B cell (primary cell): ENCODE results near the gene MVK. TPM values are rescaled to one million over a fixed set of nuclear protein-coding genes. Genes with fewer than 3 reads are reported as not detected.

Source experiments
- ATAC-seq: fragments of 200-7000 bp; cut with Tn5 transposase; one replicate; pipeline ENCODE4 v1.10.0; 2021; ENCODE audit warnings: low read depth, mild to moderate bottlenecking, moderate number of reproducible peaks, moderate library complexity
- CTCF ChIA-PET: fragments of 350-600 bp; sonication (Branson Sonifier 250); formaldehyde crosslinking; loops from one replicate; lab custom pipeline; 2021; ENCODE audit warnings: antibody characterized with exemption, inconsistent platforms; lab: Charles Lee
- POLR2A ChIA-PET: fragments of 350-600 bp; sonication (Branson Sonifier 250); formaldehyde crosslinking; loops from one replicate; lab custom pipeline; 2021; ENCODE audit warnings: antibody characterized with exemption; lab: Charles Lee
- DNase-seq: peaks from one replicate; pipeline ENCODE4 v3.0.0; 2013
- H2AFZ ChIP-seq: 2 replicates; pipeline ENCODE4 v1.6.1; 2012; ENCODE audit warnings: mild to moderate bottlenecking, low read depth, low read length; ENCODE audit not compliant: insufficient read depth, poor library complexity, severe bottlenecking
- H3K27ac ChIP-seq, 2 donors: 1 replicate in 1 of 2; 2 replicates in 1 of 2; pipeline ENCODE4 v1.5.1; 2012 to 2013; ENCODE audit warnings: low read length in 2 of 2, mild to moderate bottlenecking in 2 of 2, moderate library complexity in 1 of 2
- H3K27me3 ChIP-seq, 4 experiments: fragments of 200-600 bp in 1 of 4; sonication (generic) in 1 of 4; replicated peaks in 1 of 4; 1 replicate in 2 of 4; 2 replicates in 2 of 4; pipeline versions ENCODE4 v1.6.1 to v1.7.0; 2013 to 2016; ENCODE audit warnings: low read length in 3 of 4, mild to moderate bottlenecking in 2 of 4, mixed read lengths in 1 of 4, moderate library complexity in 1 of 4; ENCODE audit not compliant: insufficient read depth in 4 of 4, control insufficient read depth in 3 of 4; ENCODE audit errors: control extremely low read depth in 1 of 4
- H3K36me3 ChIP-seq, 2 experiments: replicated peaks in 1 of 2; 1 replicate in 1 of 2; 2 replicates in 1 of 2; pipeline versions ENCODE4 v1.6.1 to v1.7.1; 2013; ENCODE audit warnings: low read length in 1 of 2; ENCODE audit not compliant: insufficient read depth in 2 of 2, control insufficient read depth in 1 of 2; ENCODE audit errors: control extremely low read depth in 1 of 2, extremely low read depth in 1 of 2
- H3K4me1 ChIP-seq, 2 donors: fragments of 200-600 bp in 1 of 2; sonication (generic) in 1 of 2; 1 replicate in 1 of 2; 2 replicates in 1 of 2; pipeline versions ENCODE4 v1.5.1 to v1.6.1; 2013 to 2017; ENCODE audit warnings: low read length in 2 of 2; ENCODE audit not compliant: control insufficient read depth in 2 of 2, insufficient read depth in 2 of 2
- H3K4me2 ChIP-seq: replicated peaks from 2 replicates; pipeline ENCODE3; 2012; ENCODE audit warnings: mild to moderate bottlenecking, low read depth, low read length; ENCODE audit not compliant: poor library complexity, severe bottlenecking
- H3K4me3 ChIP-seq, 5 experiments: fragments of 200-600 bp in 1 of 5; sonication (generic) in 1 of 5; 1 replicate in 3 of 5; 2 replicates in 2 of 5; pipeline versions ENCODE4 v1.5.1 to v1.7.0; 2011 to 2016; ENCODE audit warnings: low read length in 4 of 5, mild to moderate bottlenecking in 4 of 5, low read depth in 2 of 5, control low read depth in 1 of 5, moderate library complexity in 1 of 5; ENCODE audit not compliant: insufficient read depth in 1 of 5; ENCODE audit errors: control extremely low read depth in 1 of 5, extremely low read depth in 1 of 5
- H3K79me2 ChIP-seq: fragments of 200-600 bp; sonication (generic); one replicate; pipeline ENCODE4 v1.6.0; 2016; ENCODE audit warnings: low read length; ENCODE audit not compliant: control insufficient read depth, insufficient read depth
- H3K9ac ChIP-seq: fragments of 200-600 bp; sonication (generic); 2 replicates; pipeline ENCODE4 v1.6.1; 2017; ENCODE audit warnings: mild to moderate bottlenecking, low read length, moderate library complexity
- H3K9me3 ChIP-seq, 3 donors: one replicate each; pipeline versions ENCODE4 v1.6.1 to v1.7.1; 2013; ENCODE audit warnings: low read length in 2 of 3; ENCODE audit not compliant: control insufficient read depth in 2 of 3, insufficient read depth in 1 of 3; ENCODE audit errors: control extremely low read depth in 1 of 3
- H4K20me1 ChIP-seq: 2 replicates; pipeline ENCODE4 v1.6.0; 2012; ENCODE audit warnings: mild to moderate bottlenecking, low read length; ENCODE audit not compliant: insufficient read depth, control insufficient read depth, poor library complexity, severe bottlenecking
- H3K27ac Mint-ChIP-seq: one replicate; pipeline ENCODE4 v1.8.0; 2021; ENCODE audit warnings: mixed read lengths
- H3K27me3 Mint-ChIP-seq: one replicate; pipeline ENCODE4 v1.8.0; 2021; ENCODE audit warnings: mixed read lengths
- H3K4me1 Mint-ChIP-seq: one replicate; pipeline ENCODE4 v1.8.0; 2021; ENCODE audit warnings: mixed read lengths
- H3K4me3 Mint-ChIP-seq: one replicate; pipeline ENCODE4 v1.8.0; 2021; ENCODE audit warnings: mixed read lengths
- H3K9me3 Mint-ChIP-seq: one replicate; pipeline ENCODE4 v1.8.0; 2022; ENCODE audit warnings: mixed read lengths; ENCODE audit not compliant: insufficient read depth
- EZH2 ChIP-seq: IDR thresholded peaks from 2 replicates; pipeline ENCODE4 v1.6.1; 2012; ENCODE audit warnings: borderline replicate concordance, low read depth, mild to moderate bottlenecking, moderate library complexity, low read length; ENCODE audit not compliant: insufficient read depth, poor library complexity, severe bottlenecking
- WGBS: methylation state at CpG from one replicate; pipeline ENCODE4 v1.1.5; 2013; ENCODE audit warnings: missing lambda C conversion rate; ENCODE audit not compliant: insufficient coverage; 5-methylcytosine and 5-hydroxymethylcytosine counted together
- intact Hi-C: fragments of 100-400 bp; cut with micrococcal nuclease; formaldehyde crosslinking; loops from one replicate; pipeline ENCODE4 v1.10.0; 2022
- polyA plus RNA-seq: library from polyadenylated mRNA; depleted of rRNA; stranded (reverse); fragments of >200 nt; gene quantifications from 2 replicates; pipeline ENCODE4 v1.2.3, GENCODE V29; 2012
- total RNA-seq, 2 donors: library from RNA; stranded (reverse); fragments of 120-200 nt in 1 of 2; gene quantifications; 1 replicate in 1 of 2; 2 replicates in 1 of 2; pipeline versions ENCODE4 v1.2.3 to v1.2.4, GENCODE V29; 2013 to 2022
- TF ChIP-seq, protein P1 (sequence below): fragments of 200-600 bp; IDR thresholded peaks from one replicate; pipeline ENCODE4 v1.8.0; 2022; ENCODE audit warnings: antibody characterized with exemption, mild to moderate bottlenecking

The MVK gene
- total and polyA plus RNA-seq, 2 donors (not counting 1 experiment from before 2014, with no cell fraction given) = 12.1 to 12.5 TPM

DNA sequence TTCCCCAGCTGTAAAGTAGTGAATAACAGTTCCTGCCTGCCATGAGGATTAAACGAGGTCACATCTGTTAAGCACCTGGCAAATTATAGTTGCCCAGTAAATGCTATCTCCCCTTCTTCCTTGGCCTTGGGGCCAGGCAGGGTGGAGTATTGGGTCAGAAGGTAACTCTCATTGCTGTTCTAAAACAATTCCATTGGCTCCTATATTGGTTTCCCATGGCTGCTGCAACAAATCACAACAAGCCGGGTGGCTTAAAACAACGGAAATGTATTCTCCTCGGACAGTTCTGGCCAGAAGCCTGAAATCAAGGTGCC, 32.2 kb upstream of the MVK start:
- Histone ChIP-seq H3K9me3 (no peaks in the 10 kb centered on the region), H3K4me1 (no peaks in the 10 kb centered on the region), H3K79me2 (no peaks in the 10 kb centered on the region), H3K27me3 (no peaks in the 10 kb centered on the region), H3K4me3 (no peak overlapping the region), H3K36me3 (peaks cover 0 to 2% of the 10 kb centered on the region in 2 experiments), H3K9ac (no peak overlapping the region), H4K20me1 (no peaks in the 10 kb centered on the region), H3K27ac (no peak overlapping the region), H2AFZ (no peak overlapping the region), H3K4me2 (no peak overlapping the region)
- 95% methylated on average over 3 of the region's 4 CpGs for WGBS
- H3K9me3 Mint-ChIP-seq = no peaks in the 10 kb centered on the region
- no peaks in the 10 kb centered on the region for H3K4me1 Mint-ChIP-seq
- no peaks in the 10 kb centered on the region for H3K27me3 Mint-ChIP-seq
- intact Hi-C loops = no loop called here
- H3K4me3 Mint-ChIP-seq = no peak overlapping the region
- no peak for DNase-seq
- TF ChIP-seq, protein P1, sequence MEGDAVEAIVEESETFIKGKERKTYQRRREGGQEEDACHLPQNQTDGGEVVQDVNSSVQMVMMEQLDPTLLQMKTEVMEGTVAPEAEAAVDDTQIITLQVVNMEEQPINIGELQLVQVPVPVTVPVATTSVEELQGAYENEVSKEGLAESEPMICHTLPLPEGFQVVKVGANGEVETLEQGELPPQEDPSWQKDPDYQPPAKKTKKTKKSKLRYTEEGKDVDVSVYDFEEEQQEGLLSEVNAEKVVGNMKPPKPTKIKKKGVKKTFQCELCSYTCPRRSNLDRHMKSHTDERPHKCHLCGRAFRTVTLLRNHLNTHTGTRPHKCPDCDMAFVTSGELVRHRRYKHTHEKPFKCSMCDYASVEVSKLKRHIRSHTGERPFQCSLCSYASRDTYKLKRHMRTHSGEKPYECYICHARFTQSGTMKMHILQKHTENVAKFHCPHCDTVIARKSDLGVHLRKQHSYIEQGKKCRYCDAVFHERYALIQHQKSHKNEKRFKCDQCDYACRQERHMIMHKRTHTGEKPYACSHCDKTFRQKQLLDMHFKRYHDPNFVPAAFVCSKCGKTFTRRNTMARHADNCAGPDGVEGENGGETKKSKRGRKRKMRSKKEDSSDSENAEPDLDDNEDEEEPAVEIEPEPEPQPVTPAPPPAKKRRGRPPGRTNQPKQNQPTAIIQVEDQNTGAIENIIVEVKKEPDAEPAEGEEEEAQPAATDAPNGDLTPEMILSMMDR = no peak
- no peak for TF ChIP-seq EZH2
- POLR2A ChIA-PET = no interaction called here
- no peak for ATAC-seq
- CTCF ChIA-PET = no interaction called here
- H3K27ac Mint-ChIP-seq = no peak overlapping the region

- Histone ChIP-seq H3K4me1 (no peaks in the 10 kb centered on the region), H3K36me3 (no peaks in the 10 kb centered on the region), H3K9me3 (no peaks in the 10 kb centered on the region), H3K4me3 (no peak overlapping the region), H3K27ac (no peak overlapping the region), H3K9ac (no peak overlapping the region), H4K20me1 (no peaks in the 10 kb centered on the region), H3K79me2 (no peaks in the 10 kb centered on the region), H2AFZ (no peak overlapping the region), H3K4me2 (no peak overlapping the region), H3K27me3 (no peaks in the 10 kb centered on the region)
- Mint-ChIP-seq H3K4me3 (no peak overlapping the region), H3K9me3 (no peaks in the 10 kb centered on the region), H3K27me3 (peaks cover under 1% of the 10 kb centered on the region), H3K27ac (no peak overlapping the region), H3K4me1 (no peaks in the 10 kb centered on the region)
- ATAC-seq (no peak), DNase-seq (no peak)
- POLR2A ChIA-PET = no interaction called here
- intact Hi-C loops = no loop called here
- no CpG with 5 or more reads among the region's 2 CpGs for WGBS
- TF ChIP-seq, protein P1 = no peak
- TF ChIP-seq EZH2 = no peak
- CTCF ChIA-PET = no interaction called here
These were observed 31.6 kb upstream of the MVK start for GRCh38 chr12:109542014-109542413.
